ENCODE results near the gene WNT9B. TPM values are rescaled to one million over a fixed set of nuclear protein-coding genes. Genes with fewer than 3 reads are reported as not detected.

Gene WNT9B
- total RNA-seq, 1 experiment from 2014 or later = not detected

DNA sequence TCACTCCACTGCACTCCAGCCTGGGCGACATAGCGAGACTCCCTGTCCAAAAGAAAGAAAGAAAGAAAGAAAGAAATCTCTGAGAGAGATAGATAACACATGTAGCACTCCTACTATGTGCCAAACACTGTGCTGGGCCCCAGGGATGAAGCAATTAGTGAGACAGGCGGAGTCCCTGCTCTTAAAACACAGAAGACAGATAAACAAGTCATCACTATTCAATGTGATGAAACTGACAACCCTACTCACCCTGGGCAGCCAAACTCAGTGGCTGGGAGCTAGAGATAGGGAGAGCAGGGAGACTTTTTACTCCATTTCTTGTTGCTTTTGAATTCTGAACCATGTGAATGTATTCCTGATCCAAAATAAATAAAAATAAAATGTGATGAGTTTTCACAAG lies 36.3 kb downstream of the WNT9B start:
- no peak for DNase-seq (ENCODE audit: low spot score)
- no TSS peak for BruUV-seq (replicated peaks)
- no peak overlapping the region for H3K4me3 ChIP-seq (ENCODE audit: low read depth, low read length, poor library complexity, severe bottlenecking)
- intact Hi-C loops (cut with micrococcal nuclease; ENCODE audit: unreplicated experiment) = no loop called here
- TF ChIP-seq EZH2 (IDR thresholded peaks at IDR 0.05; ENCODE audit: borderline replicate concordance, low read depth, low read length, poor library complexity, severe bottlenecking) (no peak), CTCF (conservative IDR thresholded peaks at IDR 0.05; ENCODE audit: low read depth, low read length) (no peak)
- H3K36me3 ChIP-seq (ENCODE audit: insufficient read depth, low read length, poor library complexity, severe bottlenecking) = no peaks in the 10 kb centered on the region
- H3K27me3 ChIP-seq (replicated peaks; ENCODE audit: insufficient read depth, low read depth, low read length, poor library complexity) = no peaks in the 10 kb centered on the region
- H3K4me1 ChIP-seq (ENCODE audit: insufficient read depth, low read length, poor library complexity, severe bottlenecking) = no peaks in the 10 kb centered on the region
- POLR2A ChIA-PET (ENCODE audit: low non-redundant PET) = no interaction called here
- H3K27ac ChIP-seq (ENCODE audit: low read depth, low read length, poor library complexity, severe bottlenecking) = no peak overlapping the region
- no peaks in the 10 kb centered on the region for H3K9me3 ChIP-seq (ENCODE audit: low read depth, low read length, poor library complexity, severe bottlenecking)
- CTCF ChIA-PET = no interaction called here

- no peak overlapping the region for H3K4me3 ChIP-seq (ENCODE audit: low read depth, low read length, poor library complexity, severe bottlenecking)
- intact Hi-C loops (cut with micrococcal nuclease; ENCODE audit: unreplicated experiment) = no loop called here
- BruUV-seq (replicated peaks) = no TSS peak
- no peak for DNase-seq (ENCODE audit: low spot score)
- CTCF ChIA-PET = no interaction called here
- H3K27me3 ChIP-seq (replicated peaks; ENCODE audit: insufficient read depth, low read depth, low read length, poor library complexity) = no peaks in the 10 kb centered on the region
- no peaks in the 10 kb centered on the region for H3K4me1 ChIP-seq (ENCODE audit: insufficient read depth, low read length, poor library complexity, severe bottlenecking)
- POLR2A ChIA-PET (ENCODE audit: low non-redundant PET) = no interaction called here
- TF ChIP-seq EZH2 (IDR thresholded peaks at IDR 0.05; ENCODE audit: borderline replicate concordance, low read depth, low read length, poor library complexity, severe bottlenecking) = no peak
- no peak for TF ChIP-seq CTCF (conservative IDR thresholded peaks at IDR 0.05; ENCODE audit: low read depth, low read length)
- no peaks in the 10 kb centered on the region for H3K36me3 ChIP-seq (ENCODE audit: insufficient read depth, low read length, poor library complexity, severe bottlenecking)
- no peaks in the 10 kb centered on the region for H3K9me3 ChIP-seq (ENCODE audit: low read depth, low read length, poor library complexity, severe bottlenecking)
- H3K27ac ChIP-seq (ENCODE audit: low read depth, low read length, poor library complexity, severe bottlenecking) = no peak overlapping the region
Measured at GRCh38 chr17:46888727-46889126, 37.3 kb downstream of the WNT9B start.

GRCh38 chr17:46889519-46889918 lies 38.1 kb downstream of the WNT9B start:
- intact Hi-C loops (cut with micrococcal nuclease; ENCODE audit: unreplicated experiment) = no loop called here
- H3K4me1 ChIP-seq (ENCODE audit: insufficient read depth, low read length, poor library complexity, severe bottlenecking) = no peaks in the 10 kb centered on the region
- H3K27ac ChIP-seq (ENCODE audit: low read depth, low read length, poor library complexity, severe bottlenecking) = no peak overlapping the region
- no peak overlapping the region for H3K4me3 ChIP-seq (ENCODE audit: low read depth, low read length, poor library complexity, severe bottlenecking)
- no peak for DNase-seq (ENCODE audit: low spot score)
- no TSS peak for BruUV-seq (replicated peaks)
- H3K36me3 ChIP-seq (ENCODE audit: insufficient read depth, low read length, poor library complexity, severe bottlenecking) = no peaks in the 10 kb centered on the region
- no peaks in the 10 kb centered on the region for H3K9me3 ChIP-seq (ENCODE audit: low read depth, low read length, poor library complexity, severe bottlenecking)
- ChIA-PET CTCF (no interaction called here), POLR2A (ENCODE audit: low non-redundant PET) (no interaction called here)
- TF ChIP-seq EZH2 (IDR thresholded peaks at IDR 0.05; ENCODE audit: borderline replicate concordance, low read depth, low read length, poor library complexity, severe bottlenecking) (no peak), CTCF (conservative IDR thresholded peaks at IDR 0.05; ENCODE audit: low read depth, low read length) (no peak)
- no peaks in the 10 kb centered on the region for H3K27me3 ChIP-seq (replicated peaks; ENCODE audit: insufficient read depth, low read depth, low read length, poor library complexity)

Data from A673 (cell line).